ENCODE results near the gene SLC25A36.
"Not testable (repeated sequence)": the region's sequence is repeated elsewhere in the genome, so short reads cannot be mapped to it uniquely, and the experiment has no call there.

The SLC25A36 gene

DNA sequence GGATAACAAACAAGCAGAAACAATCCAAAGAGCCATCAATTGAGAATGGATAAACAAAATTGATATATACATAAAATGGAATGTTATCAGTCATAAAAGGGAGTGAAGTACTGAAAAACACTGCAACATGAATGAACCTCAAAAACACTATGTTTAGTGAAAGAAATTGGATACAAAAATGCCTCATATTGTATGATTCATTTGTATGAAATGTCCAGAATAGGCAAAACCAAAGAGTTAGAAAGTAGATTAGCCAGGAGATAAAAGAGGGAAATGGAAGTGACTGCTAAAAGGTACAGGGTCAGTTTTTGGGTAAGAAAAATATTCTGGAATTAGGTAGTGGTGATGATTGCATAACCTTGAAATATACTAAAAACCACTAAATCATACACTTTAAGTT lies 9.8 kb upstream of the SLC25A36 start:
- DNase-seq (ENCODE audit: low read depth in 2 of 2): no peak

DNA sequence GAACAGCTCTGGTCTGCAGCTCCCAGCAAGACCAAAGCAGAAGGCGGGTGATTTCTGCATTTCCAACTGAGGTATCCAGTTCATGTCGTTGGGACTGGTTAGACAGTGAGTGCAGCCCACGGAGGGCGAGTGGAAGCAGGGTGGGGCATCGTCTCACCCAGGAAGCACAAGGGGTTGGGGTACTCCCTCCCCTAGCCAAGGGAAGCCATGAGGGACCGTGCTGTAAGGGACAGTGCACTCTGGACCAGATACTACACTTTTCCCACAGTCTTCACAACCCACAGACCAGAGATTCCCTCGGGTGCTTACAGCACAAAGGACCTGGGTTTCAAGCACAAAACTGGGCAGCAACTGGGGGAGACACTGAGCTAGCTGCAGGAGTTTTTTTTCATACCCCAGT lies 8.5 kb upstream of the SLC25A36 start:
- DNase-seq (ENCODE audit: low read depth in 2 of 2): no peak

DNA sequence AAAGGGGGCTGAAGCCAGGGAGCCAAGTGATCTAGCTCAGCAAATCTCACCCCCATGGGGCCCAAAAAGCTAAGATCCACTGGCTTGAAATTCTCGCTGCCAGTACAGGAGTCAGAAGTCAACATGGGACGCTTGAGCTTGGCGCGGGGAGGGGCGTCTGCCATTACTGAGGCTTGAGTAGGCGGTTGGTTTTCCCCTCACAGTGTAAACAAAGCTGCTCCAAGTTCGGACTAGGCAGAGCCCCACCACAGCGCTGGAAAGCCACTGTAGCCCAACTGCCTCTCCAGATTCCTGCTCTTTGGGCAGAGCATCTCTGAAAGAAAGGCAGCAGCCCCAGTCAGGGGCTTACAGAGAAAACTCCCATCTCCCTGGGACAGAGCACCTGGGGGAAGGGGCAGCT lies 8.1 kb upstream of the SLC25A36 start:
- DNase-seq (ENCODE audit: low read depth in 2 of 2): no peak

DNA sequence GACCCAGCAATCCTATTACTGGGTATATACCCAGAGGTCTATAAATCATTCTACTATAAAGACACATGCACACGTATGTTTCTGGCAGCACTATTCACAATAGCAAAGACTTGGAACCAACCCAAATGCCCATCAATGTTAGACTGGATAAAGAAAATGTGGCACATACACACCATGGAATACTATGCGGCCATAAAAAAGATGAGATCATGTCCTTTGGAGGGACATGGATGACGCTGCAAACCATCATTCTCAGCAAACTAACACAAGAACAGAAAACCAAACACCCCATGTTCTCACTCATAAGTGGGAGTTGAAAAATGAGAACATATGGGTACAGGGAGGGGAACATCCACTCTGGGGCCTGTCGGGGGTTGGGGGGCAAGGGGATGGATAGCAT lies 2.3 kb upstream of the SLC25A36 start:
- not testable (repeated sequence) for DNase-seq (ENCODE audit: low read depth in 2 of 2)

DNA sequence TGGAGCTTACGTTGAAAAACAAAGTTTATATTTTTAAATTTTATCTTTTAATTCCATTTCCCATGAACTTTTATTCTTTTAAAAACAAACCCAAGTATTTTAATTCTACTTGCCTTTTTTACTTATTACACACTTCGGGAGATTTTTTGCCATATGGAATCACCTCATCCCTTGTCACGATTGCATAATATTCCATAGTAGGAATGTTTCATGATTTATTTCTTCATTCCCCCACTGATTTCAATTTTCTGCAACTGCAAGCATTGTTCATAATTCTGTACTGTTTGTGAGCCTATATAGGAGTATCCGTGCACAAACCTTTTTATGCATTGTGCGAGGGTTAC lies 574 bp upstream of the SLC25A36 start:
- DNase-seq (ENCODE audit: low read depth in 2 of 2): no peak

DNA sequence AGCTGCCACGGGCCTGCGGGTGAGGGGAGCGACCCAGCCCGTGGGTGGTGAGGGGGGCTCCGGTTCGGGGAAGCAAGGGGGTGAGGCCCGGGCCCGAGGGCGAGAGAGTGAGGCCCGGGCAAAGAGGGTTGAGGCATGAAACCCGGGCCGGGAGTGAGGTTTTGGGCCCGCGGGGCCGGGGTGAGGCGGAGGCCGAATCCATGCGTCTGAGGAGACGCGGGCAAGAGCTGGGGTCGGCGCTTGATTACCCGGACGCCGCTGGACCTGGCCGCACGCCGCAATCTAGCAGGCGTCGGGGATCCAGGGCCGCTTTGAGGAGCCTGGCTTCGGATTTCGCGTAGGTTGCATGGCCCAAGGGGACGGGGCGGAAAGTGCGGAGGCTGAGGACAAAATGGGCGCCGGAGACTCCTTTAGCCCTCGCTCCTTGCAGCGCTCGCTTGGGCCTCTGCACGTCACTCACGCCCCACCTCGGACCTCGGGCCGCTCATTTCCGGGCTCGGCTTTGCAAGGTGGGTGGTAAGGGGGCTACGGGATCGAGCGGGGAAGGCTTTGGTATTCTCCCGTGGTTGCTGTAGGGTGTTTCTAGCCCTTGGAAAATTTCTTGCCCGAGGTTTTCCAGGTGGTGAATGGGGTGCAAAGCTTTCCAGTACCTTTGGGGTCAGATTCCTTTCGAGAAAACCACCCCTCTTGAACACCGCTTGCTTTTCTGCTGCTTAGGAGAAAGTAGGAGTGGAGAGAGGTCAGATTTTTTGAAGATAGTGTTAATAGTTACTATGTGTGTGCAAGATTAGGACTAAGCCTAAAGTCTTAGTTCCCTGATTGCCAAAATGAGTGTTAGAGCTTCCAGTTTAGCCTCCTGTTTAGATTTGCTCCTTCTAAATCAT lies 827 bp downstream of the SLC25A36 start:
- peak in 1 of 2 donors; percentile 1 for DNase-seq (ENCODE audit: low read depth in 2 of 2)

DNA sequence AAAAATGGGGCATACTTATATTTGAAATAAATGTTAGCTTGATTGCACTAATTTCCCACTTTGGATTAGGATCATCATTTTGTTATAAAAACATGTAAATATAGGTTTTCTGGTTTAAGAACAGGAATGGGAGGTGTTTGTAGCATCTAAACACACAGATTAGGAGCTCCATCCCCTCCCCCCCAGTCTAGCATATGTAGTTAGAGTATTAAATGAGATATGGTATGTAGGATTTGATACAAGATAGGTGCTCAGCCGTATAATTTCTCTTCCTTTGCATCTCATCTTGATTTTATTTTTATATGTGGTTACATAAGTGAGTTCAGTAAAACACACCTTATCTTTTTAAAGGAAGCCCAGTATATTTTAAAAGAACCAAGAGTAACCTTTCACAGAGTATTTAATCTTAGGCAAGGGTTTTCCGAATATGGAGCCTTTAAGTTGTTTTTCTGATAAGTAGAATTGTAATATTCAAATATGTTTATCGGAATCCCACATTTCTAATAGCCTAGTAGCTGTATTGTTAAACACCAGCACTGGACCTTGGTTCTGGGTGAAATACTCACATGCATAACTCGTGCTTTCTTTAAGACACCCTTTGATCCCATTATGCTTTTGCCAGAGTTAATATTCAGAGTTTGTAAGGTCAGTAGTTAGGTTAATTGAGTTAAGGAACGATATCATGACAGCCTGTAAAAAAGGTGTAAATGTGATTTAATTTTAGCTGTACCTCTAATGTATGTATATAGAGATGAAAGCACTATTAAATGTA lies 2.3 kb downstream of the SLC25A36 start:
- DNase-seq (ENCODE audit: low read depth in 2 of 2): no peak

DNA sequence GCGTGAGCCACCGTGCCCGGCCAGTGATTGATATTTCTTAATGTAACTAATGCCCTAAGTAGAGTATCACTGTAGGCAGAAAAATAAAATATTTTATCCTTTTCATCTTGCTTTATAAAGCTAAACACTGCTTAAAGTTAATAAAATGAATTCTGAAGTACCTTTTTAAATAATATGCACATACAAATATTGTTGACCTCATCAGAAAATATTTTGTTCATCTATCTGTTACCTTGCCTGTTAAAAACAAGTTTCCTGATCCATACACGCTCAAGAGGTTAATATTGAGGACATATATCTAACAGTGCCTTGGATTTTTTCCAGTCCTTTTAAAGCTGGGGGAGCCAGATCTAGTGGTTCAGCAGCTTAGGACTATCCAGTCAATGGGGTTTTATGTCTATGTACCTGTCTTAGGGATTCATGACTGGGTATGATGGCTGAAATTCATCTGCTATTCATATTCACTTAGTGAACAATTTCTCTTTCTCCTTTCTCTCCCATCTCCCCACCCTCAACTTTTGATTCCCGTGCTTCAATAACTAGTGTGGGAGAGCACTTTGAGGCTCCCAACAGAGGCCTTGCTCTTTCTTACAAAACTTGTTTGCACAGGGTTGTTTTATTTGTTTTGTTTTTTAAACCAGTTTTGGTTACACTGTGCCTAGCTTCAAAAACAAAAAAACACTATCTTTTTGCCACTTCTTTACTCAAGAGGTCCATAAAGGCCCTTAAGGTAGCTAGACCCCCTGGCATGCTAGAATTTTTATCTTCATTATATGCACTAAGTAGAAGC lies 7.0 kb downstream of the SLC25A36 start:
- no peak for DNase-seq (ENCODE audit: low read depth in 2 of 2)

DNA sequence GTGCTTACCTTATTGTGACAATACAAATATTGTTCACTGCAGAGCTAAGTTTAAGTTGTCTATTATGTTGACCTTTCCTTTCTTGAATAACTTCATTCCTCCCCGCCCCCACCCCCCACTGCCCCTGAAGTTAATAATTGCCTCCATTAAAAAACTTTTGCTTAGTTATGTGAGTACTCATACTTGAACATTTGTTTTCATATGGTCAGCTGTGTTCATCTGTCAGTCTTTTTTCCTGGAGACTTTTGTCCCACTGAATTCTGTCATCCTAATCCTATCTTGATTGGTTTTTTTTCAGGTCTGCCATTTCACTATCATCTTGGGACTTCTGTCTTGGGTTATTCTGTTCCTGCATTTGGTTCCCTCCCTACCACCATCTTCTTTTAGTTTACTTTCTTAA lies 8.5 kb downstream of the SLC25A36 start:
- no peak for DNase-seq (ENCODE audit: low read depth in 2 of 2)

DNA sequence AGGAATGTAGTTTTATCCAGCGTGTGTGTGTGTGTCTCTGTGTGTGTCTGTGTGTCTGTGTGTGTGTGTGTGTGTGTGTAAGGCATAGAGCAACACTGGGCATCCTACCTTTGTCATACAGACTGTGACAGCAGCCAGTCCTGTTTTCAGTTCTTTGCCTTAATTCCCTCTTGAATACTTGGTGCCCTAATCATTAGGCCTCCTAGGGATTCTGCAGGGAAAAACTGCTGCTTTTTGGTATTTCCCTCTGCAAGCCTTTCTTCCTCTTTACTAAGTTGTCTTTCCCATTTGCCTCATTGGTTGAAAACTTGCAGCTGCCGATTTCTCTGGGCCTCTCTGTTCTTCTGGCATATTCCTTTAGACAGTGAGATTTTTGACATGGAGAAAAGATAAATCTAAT lies 9.2 kb downstream of the SLC25A36 start:
- no peak for DNase-seq (ENCODE audit: low read depth in 2 of 2)

DNA sequence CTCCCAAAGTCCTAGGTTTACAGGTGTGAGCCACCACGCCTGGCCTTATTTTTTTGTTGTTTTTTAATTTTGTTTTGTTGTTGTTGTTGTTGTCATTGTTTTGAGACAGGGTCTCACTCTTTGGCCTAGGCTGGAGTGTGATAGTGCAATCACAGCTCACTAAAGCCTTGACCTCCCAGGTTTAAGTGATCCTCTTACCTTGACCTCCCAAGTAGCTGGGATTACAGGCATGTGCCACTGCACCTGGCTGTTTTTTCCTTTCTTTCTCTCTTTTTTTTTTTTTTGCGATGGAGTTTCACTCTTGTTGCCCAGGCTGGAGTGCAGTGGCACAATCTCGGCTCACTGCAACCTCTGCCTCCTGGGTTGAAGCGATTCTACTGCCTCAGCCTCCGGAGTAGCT lies 10.1 kb downstream of the SLC25A36 start:
- DNase-seq (ENCODE audit: low read depth in 2 of 2): not testable (repeated sequence)

DNA sequence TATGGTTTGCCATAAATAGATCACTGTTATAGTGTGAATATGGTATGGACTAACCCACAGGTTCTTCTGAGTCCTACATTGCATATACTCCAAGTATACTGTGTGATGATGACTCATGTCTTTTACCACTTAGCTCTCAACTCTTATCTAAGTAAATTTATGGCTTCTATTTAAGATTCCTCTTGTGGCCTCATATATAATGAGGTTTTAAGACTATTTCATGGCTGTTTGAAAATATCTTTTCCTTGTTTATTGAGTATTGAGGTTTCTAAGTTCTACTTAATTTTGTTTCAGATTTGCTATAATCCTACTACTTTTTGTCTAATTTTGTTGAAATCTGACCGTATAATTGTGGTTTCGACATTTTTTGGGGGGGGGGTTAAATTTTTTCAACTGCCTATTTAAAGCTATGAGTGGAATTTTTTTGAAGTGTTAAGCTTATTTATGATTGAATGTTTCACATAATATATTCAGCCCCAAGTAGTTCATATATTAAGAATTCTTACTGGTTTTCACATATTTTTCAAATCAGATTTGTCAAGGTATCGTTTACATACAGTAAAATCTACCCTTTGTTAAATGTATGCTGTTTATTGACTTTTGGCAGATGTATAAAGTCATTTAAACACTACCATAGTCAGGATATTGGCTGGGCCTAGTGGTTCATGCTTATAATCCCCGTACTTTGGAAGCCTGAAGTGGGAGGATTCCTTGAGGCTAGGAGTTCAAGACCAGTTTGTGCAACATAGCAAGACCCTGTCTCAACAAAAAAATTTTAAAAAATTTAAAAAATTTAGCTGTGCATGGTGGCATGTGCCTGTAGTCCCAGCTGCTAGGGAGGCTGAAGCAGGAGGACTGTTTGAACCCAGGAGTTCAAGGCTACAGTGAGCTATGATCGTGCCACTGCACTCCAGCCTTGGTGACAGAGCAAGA lies 11.7 kb downstream of the SLC25A36 start:
- DNase-seq (ENCODE audit: low read depth in 2 of 2): no peak

DNA sequence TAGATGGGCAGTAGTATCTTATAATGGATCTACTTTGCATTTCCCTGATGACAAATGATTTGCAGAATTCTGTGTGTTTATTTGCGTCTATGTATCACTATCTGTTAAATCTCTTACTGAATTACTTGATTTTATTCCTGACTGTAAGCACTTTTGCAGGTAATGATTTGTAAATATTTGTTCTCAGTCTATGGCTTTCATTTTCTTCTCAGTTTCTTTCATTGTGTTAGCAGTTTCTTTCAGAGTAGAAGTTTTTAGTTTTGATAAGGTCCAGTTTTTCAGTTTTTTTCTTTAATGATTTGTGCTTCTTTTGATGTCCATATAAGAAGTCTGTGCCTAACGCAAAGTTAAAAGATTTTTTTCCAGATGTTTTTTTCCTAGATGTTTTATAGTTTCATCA lies 12.9 kb downstream of the SLC25A36 start:
- DNase-seq (ENCODE audit: low read depth in 2 of 2): no peak

DNA sequence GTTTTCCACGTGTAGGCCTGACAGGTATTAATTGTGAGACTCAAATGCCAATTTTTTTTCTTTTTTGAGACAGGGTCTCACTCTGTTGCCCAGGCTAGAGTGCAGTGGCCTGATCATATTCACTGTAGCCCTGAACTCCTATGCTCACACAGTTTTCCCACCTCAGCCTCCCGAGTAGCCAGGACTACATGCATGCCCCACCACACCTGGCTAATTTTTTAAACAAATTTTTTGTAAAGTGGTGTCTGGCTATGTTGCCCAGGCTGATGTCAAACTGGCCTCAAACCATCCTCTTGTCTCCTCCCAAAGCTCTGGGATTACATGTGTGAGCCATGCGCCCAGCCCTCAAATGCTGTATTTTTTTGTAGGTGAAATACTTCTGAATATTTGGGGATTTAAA lies 14.0 kb downstream of the SLC25A36 start:
- no peak for DNase-seq (ENCODE audit: low read depth in 2 of 2)

DNA sequence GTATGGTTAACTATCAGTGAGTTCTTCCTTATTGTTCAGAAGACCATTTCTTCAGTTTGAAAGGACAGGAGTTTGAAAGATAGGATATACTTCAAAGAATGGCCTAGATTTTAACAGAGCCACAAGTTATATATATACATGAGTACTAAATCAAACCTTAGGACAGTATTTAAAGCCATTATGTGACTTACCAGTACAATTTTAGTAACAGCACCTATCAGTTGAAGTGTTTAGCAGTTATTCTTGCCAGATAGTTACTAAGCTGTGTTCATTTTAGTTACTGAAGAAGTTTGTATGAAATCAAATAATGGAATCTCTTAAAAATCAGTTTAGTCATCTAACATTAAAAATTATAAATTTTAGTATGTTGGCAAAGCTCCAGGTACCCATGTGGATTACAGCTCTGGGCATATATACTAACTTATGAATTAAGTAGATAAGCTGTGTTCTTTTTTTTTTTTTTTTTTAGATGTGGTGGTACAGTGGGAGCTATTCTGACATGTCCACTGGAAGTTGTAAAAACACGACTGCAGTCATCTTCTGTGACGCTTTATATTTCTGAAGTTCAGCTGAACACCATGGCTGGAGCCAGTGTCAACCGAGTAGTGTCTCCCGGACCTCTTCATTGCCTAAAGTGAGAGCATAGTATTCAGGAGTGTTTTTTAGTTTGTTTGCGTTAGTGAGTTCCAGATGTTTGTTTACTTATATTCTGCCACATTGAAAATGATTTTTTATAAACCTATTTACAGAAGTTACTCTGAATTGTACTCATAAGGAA lies 14.6 kb downstream of the SLC25A36 start:
- DNase-seq (ENCODE audit: low read depth in 2 of 2): no peak

DNA sequence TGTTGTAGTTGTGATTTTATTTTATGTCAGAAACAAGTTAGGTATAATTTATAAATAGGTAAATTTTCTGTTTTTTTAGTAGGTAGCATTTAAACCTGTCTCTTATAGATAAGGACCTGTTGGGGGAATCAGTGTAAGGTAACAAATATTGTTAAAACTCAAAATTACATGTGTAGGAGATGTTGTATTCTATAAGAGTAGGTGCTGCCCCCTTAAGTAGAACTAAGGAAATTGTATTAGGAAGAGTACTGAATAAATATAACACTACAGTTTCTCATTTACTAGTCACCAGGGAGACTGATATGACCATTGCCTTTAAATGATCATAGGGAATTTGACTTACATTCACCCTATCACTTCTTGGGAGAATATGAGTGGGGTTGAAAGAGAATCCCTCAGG lies 31.2 kb downstream of the SLC25A36 start:
- DNase-seq (ENCODE audit: low read depth in 2 of 2): no peak

DNA sequence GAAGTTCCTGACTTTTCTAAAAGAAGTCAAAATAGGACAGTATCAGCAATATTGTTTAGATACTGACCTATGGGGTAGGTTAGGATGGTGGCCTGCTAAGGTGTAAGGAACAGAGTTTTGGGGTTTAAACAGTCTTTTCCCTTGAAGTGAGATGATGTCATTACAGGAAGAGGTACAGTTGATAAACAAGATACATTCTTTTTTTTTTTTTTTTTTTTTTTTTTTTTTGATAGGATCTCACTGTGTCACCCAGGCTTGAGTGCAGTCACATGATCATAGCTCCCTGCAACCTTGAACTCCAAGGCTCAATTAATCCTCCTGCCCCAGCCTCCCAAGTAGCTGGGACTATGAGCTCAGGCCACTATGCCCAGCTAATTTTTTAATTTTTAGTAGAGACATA lies 33.3 kb downstream of the SLC25A36 start:
- no peak for DNase-seq (ENCODE audit: low read depth in 2 of 2)

DNA sequence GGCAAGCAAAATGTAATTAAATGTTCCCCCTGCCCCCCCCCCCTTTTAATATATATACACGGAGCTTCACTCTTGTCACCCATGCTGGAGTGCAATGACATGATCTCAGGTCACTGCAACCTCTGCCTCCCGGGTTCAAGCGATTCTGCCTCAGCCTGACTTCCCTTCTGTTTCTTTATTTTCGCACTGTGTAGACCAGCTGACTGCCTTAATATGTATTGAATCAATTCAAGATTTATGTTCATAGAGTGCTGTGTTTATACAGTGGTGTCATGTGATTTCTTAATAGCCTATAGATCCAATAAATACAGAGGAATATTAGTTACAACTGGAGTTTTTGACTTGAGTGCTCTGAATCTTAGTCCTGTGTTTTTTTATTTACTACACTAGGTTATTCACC lies 39.0 kb downstream of the SLC25A36 start:
- DNase-seq (ENCODE audit: low read depth in 2 of 2): no peak

DNA sequence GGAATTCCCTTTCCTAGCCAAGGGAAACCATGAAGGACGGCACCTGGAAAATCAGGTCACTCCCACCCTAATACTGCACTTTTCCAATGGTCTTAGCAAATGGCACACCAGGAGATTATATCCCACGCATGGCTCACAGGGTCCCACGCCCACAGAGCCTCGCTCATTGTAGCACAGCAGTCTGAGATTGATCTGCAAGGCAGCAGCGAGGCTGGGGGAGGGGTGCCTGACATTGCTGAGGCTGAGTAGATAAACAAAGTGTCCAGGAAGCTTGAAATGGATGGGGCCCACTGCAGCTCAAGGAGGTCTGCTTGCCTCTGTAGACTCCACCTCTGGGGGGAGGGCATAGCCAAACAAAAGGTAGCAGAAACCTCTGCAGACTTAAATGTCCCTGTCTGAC lies 46.2 kb downstream of the SLC25A36 start:
- not testable (repeated sequence) for DNase-seq (ENCODE audit: low read depth in 2 of 2)

DNA sequence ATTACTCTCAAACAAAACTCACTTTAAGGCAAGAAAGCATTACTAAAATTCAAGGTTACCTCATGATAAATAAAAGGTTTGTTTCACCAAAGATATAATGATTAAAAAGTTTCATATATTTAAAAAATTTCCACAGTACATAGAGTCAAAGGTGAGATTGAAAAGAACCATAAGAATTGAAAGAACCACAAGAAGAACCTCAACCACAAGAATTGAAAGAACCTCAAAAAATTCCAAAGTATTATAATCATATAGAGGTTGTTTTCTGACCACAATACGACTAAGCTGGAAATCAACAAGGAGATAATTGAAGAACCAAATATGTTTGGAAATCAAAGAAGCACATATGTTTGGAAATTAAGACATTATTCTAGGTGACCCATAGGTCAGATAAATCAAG lies 52.7 kb downstream of the SLC25A36 start:
- DNase-seq (ENCODE audit: low read depth in 2 of 2): no peak

DNA sequence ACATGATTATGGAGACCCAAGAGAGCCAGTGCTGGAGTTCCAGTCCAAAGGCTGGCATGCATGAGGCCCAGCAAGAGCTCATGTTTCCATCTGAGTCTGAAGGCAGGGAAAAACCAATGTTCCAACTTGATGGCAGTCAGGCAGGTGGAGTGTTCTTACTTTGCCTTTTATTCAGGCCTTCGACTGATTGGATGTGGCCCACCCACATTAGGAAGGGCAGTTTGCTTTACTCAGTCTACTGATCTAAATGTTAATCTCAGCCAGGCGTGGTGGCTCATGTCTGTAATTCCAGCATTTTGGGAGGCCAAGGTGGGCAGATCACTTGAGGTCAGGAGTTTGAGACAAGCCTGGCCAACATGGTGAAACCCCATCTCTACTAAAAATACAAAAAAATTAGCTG lies 53.2 kb downstream of the SLC25A36 start:
- DNase-seq (ENCODE audit: low read depth in 2 of 2): not testable (repeated sequence)

All from stimulated activated CD4-positive, alpha-beta T cell treated with anti-CD3 and anti-CD28 coated beads, Interleukin-1b, Interleukin-23, amount 100 ng/mL, for 1 hour (primary cell).